GM18526 (cell line): ENCODE measurements around the gene FNIP1.

ENCODE experiments used
- POLR2A ChIP-seq: IDR thresholded peaks from 3 replicates; pipeline ENCODE4 v1.6.1; 2011; ENCODE audit not compliant: insufficient read length; ENCODE audit errors: extremely low read depth

Gene FNIP1

GRCh38 chr5:131766689-131767088 lies 30.1 kb downstream of the FNIP1 start:
- TF ChIP-seq POLR2A, result no peak

- no peak for TF ChIP-seq POLR2A
Observed at GRCh38 chr5:131765261-131765660, 31.6 kb downstream of the FNIP1 start.

GRCh38 chr5:131763968-131764367 lies 32.8 kb downstream of the FNIP1 start:
- no peak for TF ChIP-seq POLR2A

DNA sequence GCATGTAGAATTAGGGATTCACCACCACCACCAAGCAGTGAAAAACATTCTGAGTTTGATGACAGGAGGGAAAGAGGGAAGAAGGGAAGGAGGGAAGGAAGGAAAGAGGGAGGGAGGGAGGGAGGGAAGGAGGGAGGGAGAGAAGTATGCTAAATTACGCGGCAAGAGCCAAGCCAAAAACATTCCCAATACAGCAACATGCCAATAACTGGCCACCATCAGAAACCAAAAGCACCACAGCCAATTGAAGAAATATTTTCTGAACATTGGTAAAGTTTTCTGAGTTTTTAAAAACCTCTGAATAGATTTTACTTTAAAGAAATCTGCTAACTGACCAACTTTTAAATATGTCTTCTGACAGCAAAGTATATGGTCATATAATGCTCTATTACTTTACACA lies 36.0 kb downstream of the FNIP1 start:
- TF ChIP-seq POLR2A, result no peak

GRCh38 chr5:131759704-131760103 lies 37.1 kb downstream of the FNIP1 start:
- no peak for TF ChIP-seq POLR2A

DNA sequence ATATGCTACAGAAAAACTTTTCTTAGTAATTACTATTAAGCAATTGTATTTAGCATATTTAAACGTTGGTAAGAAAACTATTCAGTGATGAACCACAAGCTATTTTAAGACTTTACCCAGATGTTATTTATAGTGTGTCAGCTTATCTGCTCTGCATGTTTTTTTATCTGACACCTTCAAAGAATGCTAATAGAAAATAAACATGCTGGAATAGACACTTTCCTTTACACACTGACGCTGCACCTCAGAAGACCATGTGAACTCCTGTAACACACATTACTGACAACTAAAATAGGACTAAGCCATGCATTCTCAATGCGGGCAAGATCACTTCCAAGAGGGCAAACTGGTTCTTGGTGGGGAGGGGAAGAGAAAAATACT lies 38.3 kb downstream of the FNIP1 start:
- TF ChIP-seq POLR2A, result no peak

DNA sequence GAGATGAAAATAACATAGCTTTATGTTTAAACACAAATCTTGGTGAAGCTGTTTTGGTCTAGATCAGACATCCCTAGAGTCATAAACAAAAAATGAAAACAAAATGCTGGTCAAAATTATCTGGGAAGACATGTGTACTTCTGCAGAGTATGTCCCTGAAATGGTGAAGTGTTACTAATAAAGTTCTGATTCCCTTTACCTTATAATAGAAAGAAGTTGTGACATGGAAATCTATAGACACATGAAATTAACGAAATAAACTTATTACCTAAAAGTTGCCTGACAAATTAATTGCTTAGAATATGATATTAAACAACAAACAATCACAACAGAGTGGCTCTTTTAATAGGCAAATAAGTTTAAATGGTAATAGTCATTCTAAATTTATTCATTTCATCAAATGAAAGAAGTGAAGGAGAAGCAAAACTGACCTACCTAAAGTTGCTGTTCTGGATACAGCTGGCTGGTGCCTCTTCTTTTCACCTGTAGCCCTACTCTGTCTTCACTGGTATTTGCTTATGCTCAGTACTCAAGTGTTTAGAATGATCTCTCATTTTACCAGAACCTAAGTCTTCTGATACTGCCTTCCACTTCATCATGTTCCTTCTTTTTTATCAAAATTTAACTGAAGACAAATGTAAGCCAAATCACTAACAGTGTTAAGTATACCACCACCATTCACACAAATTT lies 38.8 kb downstream of the FNIP1 start:
- no peak for TF ChIP-seq POLR2A

DNA sequence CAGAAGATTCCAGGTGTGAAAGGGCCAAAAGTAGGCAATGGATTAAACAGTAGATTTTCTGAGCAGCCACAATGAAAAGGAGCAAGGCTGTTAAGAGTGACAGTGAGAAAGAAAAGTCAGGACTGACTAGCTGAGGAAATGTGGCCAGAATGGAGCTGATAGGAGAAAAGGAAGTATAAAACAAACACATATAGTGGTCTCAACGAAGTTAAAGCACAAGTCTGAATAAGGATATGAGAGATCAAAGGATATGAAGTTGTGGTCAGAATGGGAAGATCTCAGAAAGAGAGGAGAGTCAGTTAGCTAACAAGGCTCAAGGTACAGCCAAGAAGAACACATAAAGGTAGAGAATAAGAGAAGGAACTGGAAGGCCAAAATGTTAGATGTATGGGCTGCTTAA lies 39.9 kb downstream of the FNIP1 start:
- TF ChIP-seq POLR2A, result no peak

DNA sequence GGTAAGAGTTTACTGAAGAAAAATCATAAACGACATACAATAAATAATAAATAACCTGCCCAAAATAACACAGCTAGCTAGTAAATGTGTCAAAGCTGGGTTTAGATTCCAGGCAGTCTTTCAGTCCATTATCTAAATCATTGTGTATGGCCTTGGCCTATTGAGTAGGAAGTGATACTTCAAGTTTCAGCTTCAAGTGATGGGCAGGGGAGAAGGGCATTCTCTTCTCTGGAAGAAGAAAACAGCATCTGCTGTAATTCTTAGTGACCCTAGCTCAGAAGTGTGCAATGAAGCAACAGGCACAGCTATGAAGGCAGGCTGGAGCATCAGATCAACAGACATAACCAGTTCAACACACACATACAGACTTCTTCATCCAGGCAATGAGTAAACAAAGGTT lies 42.5 kb downstream of the FNIP1 start:
- no peak for TF ChIP-seq POLR2A

- TF ChIP-seq POLR2A, result no peak
Observed at GRCh38 chr5:131751506-131751905, 45.3 kb downstream of the FNIP1 start.

- no peak for TF ChIP-seq POLR2A
Observed at GRCh38 chr5:131749723-131750470, 46.9 kb downstream of the FNIP1 start.

- TF ChIP-seq POLR2A, result no peak
Observed at GRCh38 chr5:131749138-131749537, 47.7 kb downstream of the FNIP1 start.

- no peak for TF ChIP-seq POLR2A
Observed at GRCh38 chr5:131747180-131748105, 49.4 kb downstream of the FNIP1 start.

DNA sequence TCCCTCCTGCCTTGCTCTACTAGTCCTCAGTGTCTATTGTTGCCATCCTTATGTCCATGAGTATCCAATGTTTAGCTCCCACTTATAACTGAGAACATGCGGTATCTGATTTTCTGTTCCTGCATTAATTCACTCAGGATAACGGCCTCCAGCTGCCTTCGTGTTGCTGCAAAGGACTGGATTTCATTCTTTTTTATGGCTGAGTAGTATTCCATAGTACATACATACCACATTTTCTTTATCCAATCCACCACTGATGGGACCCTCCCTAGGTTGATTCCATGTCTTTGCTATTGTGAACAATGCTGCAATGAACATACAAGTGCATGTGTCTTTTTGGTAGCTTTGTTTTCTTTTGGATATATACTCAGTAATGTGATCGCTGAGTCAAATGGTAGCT lies 50.4 kb downstream of the FNIP1 start:
- no peak for TF ChIP-seq POLR2A

GRCh38 chr5:131745703-131746102 lies 51.1 kb downstream of the FNIP1 start:
- TF ChIP-seq POLR2A, result no peak

DNA sequence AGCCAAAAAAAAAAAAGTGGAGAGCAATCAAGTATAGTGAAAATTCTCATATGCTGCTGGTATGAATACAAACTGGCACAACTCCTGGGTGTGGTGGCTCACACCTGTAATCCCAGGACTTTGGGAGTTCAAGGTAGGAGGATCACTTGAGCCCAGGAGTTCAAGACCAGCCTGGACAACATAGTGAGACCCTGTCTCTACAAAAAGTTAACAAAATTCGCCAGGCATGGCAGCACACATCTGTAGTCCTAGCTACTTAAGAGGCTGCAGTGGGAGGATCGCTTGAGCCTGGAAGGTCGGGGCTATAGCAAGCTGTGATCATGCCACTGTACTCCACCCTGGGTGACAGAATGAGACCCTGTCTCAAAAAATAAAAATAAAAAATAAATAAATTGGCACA lies 51.7 kb downstream of the FNIP1 start:
- TF ChIP-seq POLR2A, result no peak
